ENCODE measurements around the gene KRTAP5-8.
"Not testable (repeated sequence)": the region's sequence is repeated elsewhere in the genome, so short reads cannot be mapped to it uniquely, and the experiment has no call there.

The KRTAP5-8 gene, protein sequence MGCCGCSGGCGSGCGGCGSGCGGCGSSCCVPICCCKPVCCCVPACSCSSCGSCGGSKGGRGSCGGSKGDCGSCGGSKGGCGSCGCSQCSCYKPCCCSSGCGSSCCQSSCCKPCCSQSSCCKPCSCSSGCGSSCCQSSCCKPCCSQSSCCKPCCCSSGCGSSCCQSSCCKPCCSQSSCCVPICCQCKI

DNA sequence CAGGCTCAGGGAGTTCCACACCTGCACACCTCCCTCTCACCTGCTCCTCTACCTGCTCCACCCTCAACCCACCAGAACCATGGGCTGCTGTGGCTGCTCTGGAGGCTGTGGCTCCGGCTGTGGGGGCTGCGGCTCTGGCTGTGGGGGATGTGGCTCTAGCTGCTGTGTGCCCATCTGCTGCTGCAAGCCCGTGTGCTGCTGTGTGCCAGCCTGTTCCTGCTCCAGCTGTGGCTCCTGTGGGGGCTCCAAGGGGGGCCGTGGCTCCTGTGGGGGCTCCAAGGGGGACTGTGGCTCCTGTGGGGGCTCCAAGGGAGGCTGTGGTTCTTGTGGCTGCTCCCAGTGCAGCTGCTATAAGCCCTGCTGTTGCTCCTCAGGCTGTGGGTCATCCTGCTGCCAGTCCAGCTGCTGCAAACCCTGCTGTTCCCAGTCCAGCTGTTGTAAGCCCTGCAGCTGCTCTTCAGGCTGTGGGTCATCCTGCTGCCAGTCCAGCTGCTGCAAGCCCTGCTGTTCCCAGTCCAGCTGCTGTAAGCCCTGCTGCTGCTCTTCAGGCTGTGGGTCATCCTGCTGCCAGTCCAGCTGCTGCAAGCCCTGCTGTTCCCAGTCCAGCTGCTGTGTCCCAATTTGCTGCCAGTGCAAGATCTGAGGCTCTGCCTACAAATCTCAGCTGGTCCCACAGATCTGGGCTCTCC, at the start of gene KRTAP5-8:
KRTAP5-8 (plus strand) TSS at position 49 of the 689 bp plus-strand sequence; CDS start at position 80, 31 bp downstream.
- DNase-seq, result not testable (repeated sequence)

DNA sequence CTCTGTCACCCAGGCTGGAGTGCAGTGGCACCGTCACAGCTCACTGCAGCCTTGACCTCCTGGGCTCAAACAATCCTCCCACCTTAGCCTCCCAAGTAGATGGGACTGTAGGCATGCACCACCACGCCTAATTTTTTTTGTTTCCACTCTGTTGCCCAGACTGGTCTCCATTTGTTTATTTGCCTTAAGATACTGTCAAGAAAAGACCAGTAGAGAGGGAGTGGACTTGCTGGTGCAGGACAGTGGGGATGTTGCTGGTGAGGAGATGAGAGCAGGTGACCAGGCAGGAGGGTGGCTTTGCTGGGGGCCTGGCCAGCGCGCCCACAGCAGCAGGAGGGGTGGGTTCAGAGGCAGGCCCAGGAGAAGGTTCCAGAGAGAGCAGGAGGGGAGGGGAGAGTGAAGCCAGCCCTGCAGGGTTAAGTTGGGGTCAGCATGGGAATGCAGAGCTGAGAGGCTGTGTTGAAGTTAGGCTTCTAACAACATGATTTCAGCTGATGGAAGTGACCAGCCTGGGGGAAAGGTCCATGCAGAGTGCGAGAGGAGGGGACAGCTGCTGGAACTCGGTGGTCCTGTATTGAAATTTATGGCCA, 49.0 kb upstream of the KRTAP5-8 start:
- DNase-seq, result no peak

DNA sequence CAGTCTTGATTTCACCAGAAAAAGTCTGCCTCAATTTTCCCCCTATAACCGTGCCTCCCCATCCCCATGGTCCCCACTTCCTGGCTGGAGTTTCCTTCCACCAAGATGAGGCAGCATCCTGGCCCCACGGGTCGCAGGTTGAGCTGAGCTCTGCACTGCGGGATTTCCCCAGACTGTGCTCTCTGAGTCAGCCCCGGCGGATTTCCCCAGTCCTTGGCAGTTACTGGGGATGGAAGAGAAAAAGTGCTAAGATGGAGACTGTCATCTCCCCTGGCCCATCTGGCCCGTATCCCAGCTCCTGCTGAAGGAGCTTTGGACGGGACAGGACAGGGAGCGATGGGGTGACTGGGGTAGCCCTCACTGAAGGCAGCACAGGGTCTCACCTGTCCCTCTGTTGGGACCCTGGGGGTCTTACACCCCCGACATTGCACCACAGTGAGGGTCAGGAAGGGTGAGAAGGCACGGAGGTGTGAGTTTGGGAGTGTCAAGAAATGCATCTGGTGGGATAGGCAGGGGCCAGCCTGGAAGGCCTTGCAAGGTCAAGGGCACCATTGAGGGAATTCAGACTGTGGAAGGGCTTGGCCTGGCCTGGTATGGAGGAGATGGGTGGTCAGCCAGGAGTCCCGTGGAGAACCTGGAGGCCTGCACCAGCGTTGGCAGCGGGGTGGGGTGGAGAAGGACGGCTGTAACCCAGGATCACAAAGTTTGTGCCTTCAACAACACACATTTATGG, 48.3 kb upstream of the KRTAP5-8 start:
- no peak for DNase-seq

DNA sequence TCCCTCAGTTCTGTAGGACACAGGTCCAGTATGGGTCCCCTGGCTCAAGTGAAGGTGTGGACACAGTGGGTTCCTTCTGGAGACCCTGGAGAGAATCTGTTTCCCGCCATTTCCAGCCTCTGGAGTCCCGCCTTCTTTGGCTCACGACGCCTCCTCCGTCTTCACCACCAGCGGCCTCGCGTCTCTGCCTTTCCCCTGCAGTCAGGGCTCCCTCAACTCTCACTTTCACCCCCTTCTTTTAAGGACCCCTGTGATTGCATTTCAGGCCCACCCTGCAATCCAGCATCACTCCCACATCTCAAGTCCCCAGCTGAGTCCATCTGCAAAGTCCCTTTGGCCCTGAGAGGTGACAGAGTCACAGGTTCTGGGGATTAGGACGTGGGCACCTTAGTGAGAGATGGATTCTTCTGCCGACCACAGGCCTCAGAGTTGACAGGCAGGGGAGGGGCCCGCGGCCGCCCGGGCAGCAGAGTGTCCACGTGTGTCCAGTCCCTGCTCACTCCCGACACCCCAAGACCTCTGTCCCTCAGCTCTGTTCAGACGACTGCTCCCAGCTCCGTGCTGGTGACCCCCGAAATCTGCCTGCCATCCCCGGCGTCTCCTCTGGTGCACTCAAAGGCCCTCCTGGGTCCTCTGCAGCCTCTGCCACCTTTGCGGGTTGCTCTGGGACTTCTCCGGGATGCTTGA, 47.6 kb upstream of the KRTAP5-8 start:
- no peak for DNase-seq

- DNase-seq, result no peak
These were observed 47.0 kb upstream of the KRTAP5-8 start for GRCh38 chr11:71490731-71491390.

DNA sequence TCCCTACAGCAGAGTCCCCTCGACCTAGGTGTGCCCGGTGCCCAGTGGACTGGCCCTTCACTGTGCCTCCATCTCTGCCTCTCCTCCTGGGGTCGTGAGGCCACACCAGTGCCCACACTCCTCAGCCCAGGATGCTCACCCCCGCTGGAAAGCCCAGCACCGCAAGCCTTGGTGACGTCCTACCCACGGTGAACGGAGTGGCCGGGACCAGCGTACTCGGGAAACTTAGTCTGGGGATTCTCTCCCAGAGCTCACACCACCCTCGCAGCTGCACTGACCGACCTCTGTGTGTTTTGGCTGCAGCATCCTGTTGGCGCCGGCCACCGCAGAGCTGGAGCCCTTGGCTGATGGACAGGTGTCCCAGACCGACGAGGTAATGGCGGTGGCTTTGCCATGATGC, 46.3 kb upstream of the KRTAP5-8 start:
- no peak for DNase-seq

DNA sequence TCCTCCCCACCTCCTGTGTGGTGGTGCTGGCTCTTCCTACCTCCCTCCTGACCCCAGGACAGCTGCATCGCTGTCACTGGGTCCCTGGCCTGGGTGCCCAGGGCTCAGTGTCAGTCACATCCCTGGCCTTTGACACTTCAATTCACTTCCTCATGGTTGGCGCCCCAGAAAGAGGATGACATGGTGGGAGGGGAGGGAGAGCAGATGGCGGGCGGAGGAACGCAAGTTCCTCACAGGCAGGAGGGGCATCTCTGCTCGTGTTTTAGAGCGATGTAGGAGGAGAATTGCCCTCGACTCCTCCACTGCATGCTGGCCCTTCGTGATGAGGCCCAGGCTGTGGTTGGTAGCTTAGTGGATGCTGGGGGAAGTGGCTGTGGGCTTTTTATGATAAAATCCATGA, 45.9 kb upstream of the KRTAP5-8 start:
- no peak for DNase-seq

DNA sequence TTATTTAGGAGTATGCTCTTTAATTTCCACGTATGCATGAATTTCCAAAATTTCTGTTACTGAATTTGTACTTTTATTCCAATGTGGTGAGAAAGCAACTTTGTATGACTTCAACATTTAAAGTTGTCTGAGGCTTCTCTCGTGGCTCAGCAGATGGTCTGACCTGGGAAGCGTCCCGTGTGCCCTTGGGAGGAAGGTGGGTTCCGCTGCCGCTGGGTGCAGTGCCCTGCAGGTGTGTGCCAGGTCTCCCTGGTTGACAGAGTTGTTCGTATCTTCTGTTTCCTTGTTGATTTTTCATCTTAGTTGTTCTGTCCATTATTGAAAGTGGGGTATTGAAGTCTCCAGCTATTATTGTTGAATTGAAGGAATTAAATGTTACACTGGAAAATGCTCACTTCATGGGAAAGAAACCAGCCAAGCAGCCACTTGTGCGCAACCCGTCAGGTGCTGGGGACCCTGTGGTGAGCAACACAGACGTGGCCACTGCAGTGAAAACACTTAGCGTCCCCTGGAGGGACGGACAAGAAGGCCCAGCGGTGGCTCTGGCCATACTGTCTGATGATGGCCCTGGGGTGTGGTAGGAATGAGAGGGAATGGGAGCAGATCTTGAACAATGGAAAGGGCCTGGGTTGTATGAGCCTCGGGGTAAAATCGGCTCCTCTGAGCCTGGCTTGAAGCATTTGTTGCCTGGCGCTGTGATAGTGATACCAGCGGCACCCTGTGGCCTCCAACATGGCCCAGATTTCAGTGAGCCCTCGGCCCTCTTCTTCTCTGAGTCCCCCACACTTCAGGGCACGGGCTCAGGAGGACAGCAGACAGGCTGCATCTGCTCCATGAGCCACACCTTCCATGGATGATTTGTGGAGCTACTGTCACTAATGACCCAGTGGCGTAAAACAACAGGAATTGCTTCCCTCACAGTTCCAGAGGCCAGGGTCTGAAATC, 42.3 kb upstream of the KRTAP5-8 start:
- no peak for DNase-seq

GRCh38 chr11:71496421-71496820, 41.4 kb upstream of the KRTAP5-8 start:
- no peak for DNase-seq

DNA sequence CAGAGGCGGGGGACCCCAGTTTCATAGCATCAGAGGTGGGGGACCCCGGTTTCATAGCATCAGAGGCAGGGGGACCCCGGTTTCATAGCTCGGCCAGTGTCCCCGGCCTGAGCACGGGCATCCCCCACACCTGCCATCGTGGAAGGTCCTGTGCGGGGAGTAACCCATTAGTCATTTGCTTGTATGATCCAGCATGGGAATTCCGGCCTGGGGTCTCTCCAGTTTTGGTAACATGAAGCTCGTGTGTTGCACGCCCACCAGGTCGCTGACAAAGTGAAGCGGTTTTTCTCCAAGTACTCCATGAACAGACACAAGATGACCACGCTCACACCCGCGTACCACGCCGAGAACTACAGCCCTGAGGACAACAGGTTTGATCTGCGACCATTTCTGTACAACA, 39.7 kb upstream of the KRTAP5-8 start:
- no peak for DNase-seq

DNA sequence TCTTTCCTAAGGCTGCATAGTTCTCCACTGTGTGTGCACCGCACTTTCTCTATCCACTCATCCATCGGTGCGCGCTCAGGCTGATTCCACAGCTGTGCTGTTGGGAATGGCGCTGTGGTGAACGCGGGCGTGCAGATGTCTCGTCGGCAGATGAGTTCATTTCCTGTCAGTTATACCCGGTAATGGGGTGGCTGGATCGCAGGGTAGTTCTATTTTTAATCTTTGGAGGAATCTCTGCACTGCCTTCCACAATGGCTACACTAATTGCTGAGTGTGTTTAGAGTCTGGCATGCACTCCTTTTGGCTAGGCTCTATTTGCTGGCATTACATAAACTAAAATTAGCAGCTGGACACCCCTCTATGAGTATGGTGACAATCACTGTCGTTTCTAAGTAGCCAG, 38.7 kb upstream of the KRTAP5-8 start:
- DNase-seq, result no peak

DNA sequence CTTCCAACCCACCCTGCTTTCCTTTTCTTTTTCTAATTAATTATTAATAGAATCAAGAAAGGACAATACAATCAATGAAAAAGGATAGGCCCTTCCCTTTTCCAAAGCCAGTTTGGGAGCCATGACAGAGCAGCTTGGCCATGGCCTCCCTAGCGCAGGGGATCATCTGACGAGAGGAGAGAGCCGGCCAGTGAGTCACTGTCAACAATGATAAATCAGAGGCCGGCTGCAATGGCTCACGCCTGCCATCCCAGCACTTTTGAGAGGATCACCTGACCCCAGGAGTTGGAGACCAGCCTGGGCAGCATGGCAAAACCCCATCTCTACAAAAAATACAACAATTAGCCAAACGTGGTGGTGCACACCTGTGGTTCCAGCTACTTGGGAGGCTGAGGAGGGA, 38.3 kb upstream of the KRTAP5-8 start:
- no peak for DNase-seq

GRCh38 chr11:71500601-71501021, 37.2 kb upstream of the KRTAP5-8 start:
- DNase-seq, result no peak

GRCh38 chr11:71501071-71501985, 36.5 kb upstream of the KRTAP5-8 start:
- DNase-seq, result no peak

DNA sequence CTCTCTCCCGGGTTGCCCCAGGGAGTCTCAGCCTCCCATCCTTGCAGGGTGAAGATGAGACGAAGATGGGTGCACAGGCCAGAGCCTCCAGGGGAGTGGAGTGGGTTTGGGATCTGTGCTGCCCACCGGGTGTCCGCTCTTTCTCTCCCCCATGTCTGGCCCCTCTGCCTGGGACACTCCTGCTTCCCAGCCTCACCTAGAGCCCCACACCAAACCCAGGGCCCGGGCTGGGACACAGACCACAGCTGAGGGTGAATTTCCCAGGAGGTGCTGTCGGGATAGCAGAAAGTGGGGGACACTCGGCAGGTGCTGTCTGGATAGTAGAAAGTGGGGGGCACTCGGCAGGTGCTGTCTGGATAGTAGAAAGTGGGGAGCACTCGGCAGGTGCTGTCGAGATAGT, 35.8 kb upstream of the KRTAP5-8 start:
- DNase-seq, result no peak

DNA sequence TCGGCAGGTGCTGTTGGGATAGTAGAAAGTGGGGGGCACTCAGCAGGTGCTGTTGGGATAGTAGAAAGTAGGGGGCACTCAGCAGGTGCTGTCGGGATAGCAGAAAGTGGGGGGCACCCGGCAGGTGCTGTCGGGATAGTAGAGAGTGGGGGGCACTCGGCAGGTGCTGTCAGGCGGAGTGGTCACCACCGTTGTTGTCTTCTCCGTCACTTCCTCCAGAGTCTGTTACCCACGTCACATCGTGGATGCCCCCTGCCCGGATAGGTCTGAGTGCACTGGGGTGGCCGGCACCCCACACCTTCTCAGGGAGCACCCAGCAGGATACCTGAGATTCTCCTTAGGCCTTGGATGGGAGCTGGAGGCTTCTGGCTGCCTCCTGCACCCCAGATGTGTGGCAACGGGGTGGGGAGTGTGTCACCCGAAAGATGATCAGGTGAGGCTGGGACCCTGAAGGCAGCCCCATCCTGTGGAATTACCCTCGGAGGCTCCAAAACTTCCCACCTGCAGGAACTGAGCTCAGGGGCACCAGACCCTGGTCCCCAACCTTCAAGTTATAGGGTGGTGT, 34.9 kb upstream of the KRTAP5-8 start:
- no peak for DNase-seq

GRCh38 chr11:71504531-71504930, 33.3 kb upstream of the KRTAP5-8 start:
- DNase-seq, result peak in 2 of 3 experiments; percentile 70 to 89

DNA sequence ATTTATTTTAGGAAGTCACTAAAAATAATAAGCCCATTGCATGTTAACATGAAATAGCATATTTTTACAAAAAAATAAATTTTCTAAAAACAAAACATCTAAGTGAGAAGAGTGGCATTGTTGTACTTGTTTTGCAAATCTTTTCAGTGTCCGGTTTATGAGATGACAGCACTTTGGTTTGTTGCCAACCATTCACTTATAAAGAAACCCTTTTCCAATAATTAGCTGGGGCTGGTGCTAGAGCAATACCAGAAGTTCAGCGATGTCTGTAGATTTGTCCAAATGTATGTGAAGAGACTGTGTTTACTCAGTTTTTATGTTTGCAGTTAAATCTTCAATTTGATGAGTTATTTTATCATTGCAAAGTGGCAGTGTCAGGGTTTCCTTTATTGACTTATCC, 32.8 kb upstream of the KRTAP5-8 start:
- peak in 2 of 3 experiments; percentile 26 to 67 for DNase-seq

GRCh38 chr11:71505781-71506180, 32.0 kb upstream of the KRTAP5-8 start:
- no peak for DNase-seq

GRCh38 chr11:71507102-71507501, 30.7 kb upstream of the KRTAP5-8 start:
- DNase-seq, result no peak
